ENCODE measurements around the gene SKAP1.

Gene SKAP1

DNA sequence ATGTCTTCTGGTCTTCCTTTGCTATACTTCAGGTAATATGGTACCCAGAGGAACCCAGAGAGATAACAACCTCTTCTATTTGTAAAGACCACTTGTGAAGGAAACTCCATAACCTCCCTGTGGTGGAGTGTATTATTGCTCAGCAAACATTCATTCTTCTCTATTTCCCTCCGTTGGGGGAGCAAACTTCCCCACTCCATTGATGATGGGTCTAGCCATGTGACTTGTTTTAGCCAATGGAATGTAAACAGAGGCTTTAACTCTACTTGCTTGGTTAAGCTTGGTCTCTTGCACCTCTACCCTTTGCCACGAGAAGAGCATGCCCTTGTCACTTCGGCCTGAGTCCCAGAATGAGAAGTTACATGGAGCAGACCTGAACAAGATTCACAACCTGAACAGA lies 30.0 kb upstream of the SKAP1 start:
- TF ChIP-seq, protein P1, sequence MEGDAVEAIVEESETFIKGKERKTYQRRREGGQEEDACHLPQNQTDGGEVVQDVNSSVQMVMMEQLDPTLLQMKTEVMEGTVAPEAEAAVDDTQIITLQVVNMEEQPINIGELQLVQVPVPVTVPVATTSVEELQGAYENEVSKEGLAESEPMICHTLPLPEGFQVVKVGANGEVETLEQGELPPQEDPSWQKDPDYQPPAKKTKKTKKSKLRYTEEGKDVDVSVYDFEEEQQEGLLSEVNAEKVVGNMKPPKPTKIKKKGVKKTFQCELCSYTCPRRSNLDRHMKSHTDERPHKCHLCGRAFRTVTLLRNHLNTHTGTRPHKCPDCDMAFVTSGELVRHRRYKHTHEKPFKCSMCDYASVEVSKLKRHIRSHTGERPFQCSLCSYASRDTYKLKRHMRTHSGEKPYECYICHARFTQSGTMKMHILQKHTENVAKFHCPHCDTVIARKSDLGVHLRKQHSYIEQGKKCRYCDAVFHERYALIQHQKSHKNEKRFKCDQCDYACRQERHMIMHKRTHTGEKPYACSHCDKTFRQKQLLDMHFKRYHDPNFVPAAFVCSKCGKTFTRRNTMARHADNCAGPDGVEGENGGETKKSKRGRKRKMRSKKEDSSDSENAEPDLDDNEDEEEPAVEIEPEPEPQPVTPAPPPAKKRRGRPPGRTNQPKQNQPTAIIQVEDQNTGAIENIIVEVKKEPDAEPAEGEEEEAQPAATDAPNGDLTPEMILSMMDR (IDR thresholded peaks at IDR 0.05; ENCODE audit: insufficient read depth, low read length) = no peak
- TF ChIP-seq GABPA (IDR thresholded peaks at IDR 0.05; ENCODE audit: low read depth) (no peak), POLR2AphosphoS5 (IDR thresholded peaks at IDR 0.05; ENCODE audit: low read depth) (no peak), SPI1 (IDR thresholded peaks at IDR 0.05; ENCODE audit: borderline replicate concordance, low read depth) (no peak)
- TF ChIP-seq, protein P2, sequence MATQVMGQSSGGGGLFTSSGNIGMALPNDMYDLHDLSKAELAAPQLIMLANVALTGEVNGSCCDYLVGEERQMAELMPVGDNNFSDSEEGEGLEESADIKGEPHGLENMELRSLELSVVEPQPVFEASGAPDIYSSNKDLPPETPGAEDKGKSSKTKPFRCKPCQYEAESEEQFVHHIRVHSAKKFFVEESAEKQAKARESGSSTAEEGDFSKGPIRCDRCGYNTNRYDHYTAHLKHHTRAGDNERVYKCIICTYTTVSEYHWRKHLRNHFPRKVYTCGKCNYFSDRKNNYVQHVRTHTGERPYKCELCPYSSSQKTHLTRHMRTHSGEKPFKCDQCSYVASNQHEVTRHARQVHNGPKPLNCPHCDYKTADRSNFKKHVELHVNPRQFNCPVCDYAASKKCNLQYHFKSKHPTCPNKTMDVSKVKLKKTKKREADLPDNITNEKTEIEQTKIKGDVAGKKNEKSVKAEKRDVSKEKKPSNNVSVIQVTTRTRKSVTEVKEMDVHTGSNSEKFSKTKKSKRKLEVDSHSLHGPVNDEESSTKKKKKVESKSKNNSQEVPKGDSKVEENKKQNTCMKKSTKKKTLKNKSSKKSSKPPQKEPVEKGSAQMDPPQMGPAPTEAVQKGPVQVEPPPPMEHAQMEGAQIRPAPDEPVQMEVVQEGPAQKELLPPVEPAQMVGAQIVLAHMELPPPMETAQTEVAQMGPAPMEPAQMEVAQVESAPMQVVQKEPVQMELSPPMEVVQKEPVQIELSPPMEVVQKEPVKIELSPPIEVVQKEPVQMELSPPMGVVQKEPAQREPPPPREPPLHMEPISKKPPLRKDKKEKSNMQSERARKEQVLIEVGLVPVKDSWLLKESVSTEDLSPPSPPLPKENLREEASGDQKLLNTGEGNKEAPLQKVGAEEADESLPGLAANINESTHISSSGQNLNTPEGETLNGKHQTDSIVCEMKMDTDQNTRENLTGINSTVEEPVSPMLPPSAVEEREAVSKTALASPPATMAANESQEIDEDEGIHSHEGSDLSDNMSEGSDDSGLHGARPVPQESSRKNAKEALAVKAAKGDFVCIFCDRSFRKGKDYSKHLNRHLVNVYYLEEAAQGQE (IDR thresholded peaks at IDR 0.05; ENCODE audit: insufficient replicate concordance, low read depth) = no peak
- DNase-seq (ENCODE audit: low read depth in 1 of 2, low spot score in 1 of 2) = no peak
- Histone ChIP-seq H3K27me3 (ENCODE audit: insufficient read depth, poor library complexity, severe bottlenecking) (peaks cover 3% of the 10 kb centered on the region), H3K4me3 (replicated peaks; ENCODE audit: insufficient read depth, low read length) (no peak overlapping the region), H3K27ac (replicated peaks) (no peak overlapping the region)

DNA sequence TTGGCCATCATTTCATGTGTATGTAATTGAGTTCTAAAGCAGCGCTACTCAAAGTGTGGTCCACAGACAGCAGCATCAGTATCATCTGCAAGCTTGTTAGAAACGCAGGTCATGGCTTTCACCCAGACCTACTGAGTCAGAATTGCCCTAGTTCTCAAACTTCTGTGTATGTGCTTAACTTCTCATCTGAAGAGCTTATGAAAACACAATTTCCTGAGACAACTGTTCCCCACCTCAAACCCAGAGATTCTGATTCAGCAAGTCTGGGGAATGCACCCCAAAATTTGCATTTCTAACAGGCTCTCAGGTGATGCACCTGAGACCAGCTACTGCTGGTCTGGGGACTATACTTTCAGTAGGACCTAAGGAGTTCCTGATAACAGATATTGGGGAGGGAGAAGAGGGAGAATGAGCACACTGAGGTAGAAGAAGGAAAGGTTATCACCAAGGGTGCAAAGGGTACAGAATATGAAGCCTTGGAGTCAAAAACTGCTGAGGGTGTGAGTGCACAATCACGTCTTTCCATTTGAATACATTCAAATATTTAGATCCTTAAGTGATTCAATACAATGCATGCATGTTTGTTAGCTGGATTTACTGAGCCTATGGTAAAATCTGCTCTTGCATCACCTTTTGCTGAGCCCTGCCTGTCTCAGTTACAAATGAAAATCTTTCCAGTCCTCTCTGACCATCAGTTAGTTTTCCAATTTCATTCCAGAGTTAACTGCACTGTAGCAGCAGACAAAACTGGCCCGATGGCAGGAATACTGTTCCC lies 29.2 kb upstream of the SKAP1 start:
- no peak for TF ChIP-seq GABPA (IDR thresholded peaks at IDR 0.05; ENCODE audit: low read depth)
- TF ChIP-seq, protein P2 (IDR thresholded peaks at IDR 0.05; ENCODE audit: insufficient replicate concordance, low read depth) = no peak
- TF ChIP-seq SPI1 (IDR thresholded peaks at IDR 0.05; ENCODE audit: borderline replicate concordance, low read depth) = no peak
- no peak for TF ChIP-seq POLR2AphosphoS5 (IDR thresholded peaks at IDR 0.05; ENCODE audit: low read depth)
- TF ChIP-seq, protein P1 (IDR thresholded peaks at IDR 0.05; ENCODE audit: insufficient read depth, low read length) = no peak
- DNase-seq (ENCODE audit: low read depth in 1 of 2, low spot score in 1 of 2) = no peak
- Histone ChIP-seq H3K4me3 (replicated peaks; ENCODE audit: insufficient read depth, low read length) (no peak overlapping the region), H3K27ac (replicated peaks) (no peak overlapping the region), H3K27me3 (ENCODE audit: insufficient read depth, poor library complexity, severe bottlenecking) (peaks cover 3% of the 10 kb centered on the region)

DNA sequence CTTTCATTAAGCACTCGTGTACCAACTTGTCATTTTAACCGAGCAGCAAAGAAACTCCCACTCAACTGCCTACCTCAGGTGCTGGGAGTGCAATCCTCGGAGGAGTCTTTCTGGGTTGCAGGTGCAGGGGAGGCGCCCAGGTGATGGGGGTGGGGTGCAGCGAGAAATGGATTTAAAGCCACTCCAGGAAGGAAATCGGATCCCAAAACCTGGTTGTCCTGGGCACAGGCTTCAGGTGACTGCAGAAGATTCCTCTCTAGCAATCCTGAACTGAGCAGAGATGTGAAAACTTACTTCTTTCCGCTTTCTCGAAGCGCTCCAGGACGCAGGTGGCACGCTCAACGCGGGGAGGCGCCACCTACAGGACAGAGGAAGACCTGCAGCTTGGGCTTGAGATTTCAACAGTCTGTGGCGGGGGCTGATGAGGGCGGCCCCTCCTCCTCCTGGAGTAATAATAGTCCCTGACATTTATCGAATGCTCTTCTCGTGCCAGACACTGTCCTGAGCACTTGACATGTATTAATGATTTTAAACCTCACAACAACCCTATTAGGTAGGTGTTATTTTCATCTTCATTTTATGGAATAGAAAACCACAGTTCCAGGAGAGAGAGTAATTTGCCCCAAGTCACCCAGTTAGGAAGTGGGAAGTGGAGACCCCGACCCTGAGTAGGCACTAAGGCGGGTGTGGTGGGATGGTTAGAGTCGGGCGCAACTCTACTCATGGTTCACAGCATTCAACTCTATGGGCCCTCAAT lies 27.2 kb upstream of the SKAP1 start:
- TF ChIP-seq, protein P1 (IDR thresholded peaks at IDR 0.05; ENCODE audit: insufficient read depth, low read length) = peak; percentile 96
- no peak for TF ChIP-seq POLR2AphosphoS5 (IDR thresholded peaks at IDR 0.05; ENCODE audit: low read depth)
- Histone ChIP-seq H3K27me3 (ENCODE audit: insufficient read depth, poor library complexity, severe bottlenecking) (no peaks in the 10 kb centered on the region), H3K27ac (replicated peaks) (no peak overlapping the region), H3K4me3 (replicated peaks; ENCODE audit: insufficient read depth, low read length) (no peak overlapping the region)
- peak in 1 of 2 experiments; percentile 64 for DNase-seq (ENCODE audit: low read depth in 1 of 2, low spot score in 1 of 2)

All from HL-60 (cell line).